Posterior vena cava (tissue), 2 donors: ENCODE measurements around the gene IGSF6. TPM values are rescaled to one million over a fixed set of nuclear protein-coding genes. Genes with fewer than 3 reads are reported as not detected.
"Not testable (repeated sequence)": the region's sequence is repeated elsewhere in the genome, so short reads cannot be mapped to it uniquely, and the experiment has no call there.

ENCODE experiments used
- DNase-seq: peaks from one replicate; pipeline ENCODE4 v3.0.0-alpha.2; 2020; ENCODE audit warnings: low spot score
- intact Hi-C, 2 donors: fragments of 100-400 bp; cut with DNase I; formaldehyde crosslinking; loops; one replicate each; pipeline versions ENCODE4 v1.14.1 to v1.14.2; 2022 to 2023
- total RNA-seq, 2 donors: library from RNA; stranded (reverse); fragmentation: NEBNext Ultra II Directional; extraction: Animal tissue kit (Norgen Biotek cat#: 25700); gene quantifications; one replicate each; pipeline ENCODE4 v1.2.1, GENCODE V29; 2021
- donor health status: DM: yes; HTN: yes; CAD: no.
- donor health status: DM: yes; HTN: yes; CAD: no.

The IGSF6 gene
- total RNA-seq, 2 donors from 2014 or later, result 4.3 to 8.4 TPM

DNA sequence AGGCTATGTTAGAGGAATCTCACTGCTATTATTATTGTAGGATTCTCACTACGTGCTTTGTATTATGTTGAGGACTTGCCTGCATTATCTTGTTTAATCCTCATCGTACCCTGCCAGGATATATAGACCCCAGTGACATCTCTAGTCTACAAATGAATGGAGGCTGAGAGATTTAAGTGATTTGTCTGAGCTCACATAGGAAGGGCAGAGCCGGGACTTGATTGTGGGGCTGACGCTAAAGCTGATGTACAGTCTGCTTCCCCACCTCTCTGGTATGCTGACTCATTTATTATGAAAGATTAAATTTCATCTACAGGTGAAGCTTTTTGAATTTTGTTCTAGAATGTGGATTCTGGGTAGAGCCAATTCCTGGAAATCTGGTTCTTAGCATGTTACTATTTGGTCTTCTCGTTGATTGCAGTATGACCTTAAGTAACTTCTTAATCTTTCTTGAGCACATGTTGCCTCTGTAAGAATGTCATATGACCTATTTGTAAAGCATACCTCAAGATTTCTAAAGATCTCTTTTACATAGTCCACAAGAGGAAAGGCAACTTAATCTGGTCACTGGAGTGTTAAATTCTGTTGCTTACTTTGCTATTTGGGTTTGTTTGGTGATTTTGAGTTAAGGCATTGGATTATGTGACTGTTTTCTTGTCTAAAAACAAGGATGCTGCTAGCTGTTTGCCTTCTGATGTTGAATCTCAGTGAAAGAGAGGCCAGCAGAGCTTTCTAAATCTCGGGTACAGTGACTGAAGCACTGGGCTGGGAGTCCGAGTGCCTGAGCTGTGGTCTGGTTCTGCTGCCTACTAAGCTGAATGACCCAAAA, 40.6 kb downstream of the IGSF6 start:
- no peak for DNase-seq
- intact Hi-C loops, result loop anchor here in 1 of 2 donors (5.0 kb wide), 1 partner anchor 349 kb away; no protein-coding TSS in a partner anchor

DNA sequence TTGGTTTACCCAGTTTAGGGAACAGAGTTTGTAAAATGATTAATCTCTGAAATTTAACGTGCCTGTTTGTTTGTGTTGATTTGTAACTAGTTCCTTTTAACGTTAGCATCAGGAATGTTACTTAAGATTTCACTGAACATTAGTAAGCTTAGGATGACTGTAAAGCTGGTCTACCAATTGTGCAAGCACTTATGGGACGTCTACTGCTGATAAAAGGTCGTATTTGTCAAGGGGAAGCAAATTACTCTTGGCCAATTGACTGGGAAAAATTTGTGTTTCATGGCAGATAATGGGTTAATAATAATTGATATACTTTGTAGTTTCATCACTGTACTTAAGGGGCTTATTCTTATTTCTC, 41.2 kb downstream of the IGSF6 start:
- intact Hi-C loops, result loop anchor here in 1 of 2 donors (5.0 kb wide), 1 partner anchor 349 kb away; no protein-coding TSS in a partner anchor
- DNase-seq, result no peak

DNA sequence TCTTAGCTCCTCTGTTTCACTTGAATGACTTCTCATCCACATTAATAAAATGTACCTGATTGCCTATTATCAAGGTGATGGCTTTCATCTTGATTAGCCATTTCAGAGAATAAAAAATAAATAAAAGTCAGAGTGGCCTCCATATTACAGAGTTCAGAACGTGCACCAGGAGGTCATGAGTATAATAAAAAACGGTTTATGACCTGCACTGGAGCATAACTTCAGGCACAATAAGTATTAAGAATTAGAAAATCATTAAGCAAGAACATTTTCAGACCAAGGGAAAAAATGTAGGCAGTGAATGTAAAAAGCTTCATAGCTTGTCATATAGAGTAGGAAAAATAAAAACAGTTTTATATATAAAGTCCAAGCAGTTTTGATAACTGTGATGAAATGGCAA, 41.6 kb downstream of the IGSF6 start:
- intact Hi-C loops, result loop anchor here in 1 of 2 donors (5.0 kb wide), 1 partner anchor 348 kb away; no protein-coding TSS in a partner anchor
- no peak for DNase-seq

- no peak for DNase-seq
- intact Hi-C loops, result loop anchor here in 1 of 2 donors (5.0 kb wide), 1 partner anchor 348 kb away; no protein-coding TSS in a partner anchor
These were observed 42.3 kb downstream of the IGSF6 start for GRCh38 chr16:21610006-21610544.

- intact Hi-C loops, result no loop called here
- DNase-seq, result no peak
These were observed 43.6 kb downstream of the IGSF6 start for GRCh38 chr16:21608639-21609328.

DNA sequence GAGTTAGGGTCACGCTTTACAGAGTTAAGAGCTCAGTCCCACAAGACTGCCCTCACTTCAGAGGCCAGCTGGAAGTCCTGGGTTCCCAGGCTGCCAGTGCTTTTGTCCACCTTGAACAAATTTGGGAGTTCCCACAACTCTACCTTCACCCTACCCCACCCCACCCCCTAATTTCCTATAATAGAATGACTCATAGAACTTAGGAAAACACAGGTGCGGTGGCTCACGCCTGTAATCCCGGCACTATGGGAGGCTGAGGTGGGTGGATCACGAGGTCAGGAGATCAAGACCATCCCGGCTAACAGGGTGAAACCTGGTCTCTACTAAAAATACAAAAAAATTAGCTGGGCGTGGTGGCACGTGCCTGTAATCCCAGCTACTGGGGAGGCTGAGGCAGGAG, 46.6 kb downstream of the IGSF6 start:
- intact Hi-C loops, result loop anchor here in 1 of 2 donors (1.0 kb wide), 1 partner anchor 18 kb away; no protein-coding TSS in a partner anchor
- DNase-seq, result not testable (repeated sequence)

DNA sequence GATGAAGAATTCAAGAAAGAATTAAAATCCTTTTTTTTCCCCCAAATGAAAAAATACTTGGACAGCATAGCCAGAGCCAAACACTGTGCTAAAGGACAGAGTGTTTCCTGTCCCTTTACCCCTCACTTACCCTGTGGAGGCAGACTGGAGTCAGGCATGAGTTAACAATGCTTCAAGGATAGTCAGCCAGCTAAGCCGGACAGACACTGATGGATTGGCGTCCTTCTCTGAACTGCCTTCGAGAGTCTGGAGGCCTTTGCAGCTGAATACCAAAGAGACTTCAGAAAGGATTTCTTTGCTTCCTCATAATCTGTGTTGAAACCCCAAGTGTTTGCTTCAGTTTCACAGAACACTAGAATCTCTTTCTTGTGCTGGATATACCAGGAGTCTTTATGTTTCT, 48.5 kb downstream of the IGSF6 start:
- intact Hi-C loops, result loop anchor here in 1 of 2 donors (5.0 kb wide), 1 partner anchor 33 kb away; no protein-coding TSS in a partner anchor
- DNase-seq, result no peak

GRCh38 chr16:21602785-21603184, 49.6 kb downstream of the IGSF6 start:
- no peak for DNase-seq
- intact Hi-C loops, result loop anchor here in 1 of 2 donors (5.0 kb wide), 1 partner anchor 35 kb away; no protein-coding TSS in a partner anchor

DNA sequence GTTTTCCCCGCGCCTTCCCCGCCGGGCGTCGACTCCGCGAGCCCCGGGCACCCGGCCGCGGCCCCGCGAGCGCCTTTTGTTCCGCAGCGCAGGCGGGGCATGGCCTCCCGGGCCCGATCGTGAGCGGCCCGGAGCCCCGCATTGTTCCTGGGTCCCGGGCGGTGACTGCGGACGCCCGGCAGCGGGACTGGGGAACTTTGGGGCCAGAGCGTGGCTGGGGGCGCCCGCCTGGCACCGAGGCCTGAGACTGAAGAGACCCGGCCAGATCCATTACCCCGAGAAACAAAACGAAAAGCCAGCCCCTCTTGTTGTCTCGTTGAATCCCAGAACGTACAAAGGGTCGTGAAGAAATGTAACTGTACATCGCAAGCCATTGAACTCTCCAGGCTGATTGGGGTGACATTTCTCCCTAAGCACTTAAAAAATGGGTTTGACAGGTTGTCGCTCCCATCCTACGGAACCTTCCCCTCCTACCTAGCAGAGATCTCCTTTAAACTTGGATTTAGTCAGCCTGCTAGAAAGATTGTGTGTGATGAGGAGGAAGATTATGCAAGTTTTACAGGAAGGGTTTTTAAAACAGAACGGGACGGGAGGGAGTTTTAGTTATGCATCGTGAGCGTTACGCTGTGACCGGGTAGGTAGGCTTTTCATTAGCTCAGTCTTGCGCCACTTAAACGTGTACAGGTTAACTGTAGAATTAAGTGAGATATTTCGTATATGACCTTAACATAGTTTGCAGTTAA, 52.2 kb downstream of the IGSF6 start:
- DNase-seq, result no peak
- intact Hi-C loops, result loop anchor here in 1 of 2 donors (5.0 kb wide), 1 partner anchor 37 kb away; no protein-coding TSS in a partner anchor

- DNase-seq, result peak; percentile 99
- intact Hi-C loops, result loop anchor here in 1 of 2 donors (5.0 kb wide), 1 partner anchor 38 kb away; no protein-coding TSS in a partner anchor
These were observed 53.0 kb downstream of the IGSF6 start, which contains the start of gene METTL9 for GRCh38 chr16:21599122-21600030. Gene METTL9, plus strand, starts transcription at chr16:21599577. Its CDS starts 157 bp downstream, at chr16:21599734.

GRCh38 chr16:21598701-21599121, 53.7 kb downstream of the IGSF6 start:
- intact Hi-C loops, result no loop called here
- DNase-seq, result no peak

DNA sequence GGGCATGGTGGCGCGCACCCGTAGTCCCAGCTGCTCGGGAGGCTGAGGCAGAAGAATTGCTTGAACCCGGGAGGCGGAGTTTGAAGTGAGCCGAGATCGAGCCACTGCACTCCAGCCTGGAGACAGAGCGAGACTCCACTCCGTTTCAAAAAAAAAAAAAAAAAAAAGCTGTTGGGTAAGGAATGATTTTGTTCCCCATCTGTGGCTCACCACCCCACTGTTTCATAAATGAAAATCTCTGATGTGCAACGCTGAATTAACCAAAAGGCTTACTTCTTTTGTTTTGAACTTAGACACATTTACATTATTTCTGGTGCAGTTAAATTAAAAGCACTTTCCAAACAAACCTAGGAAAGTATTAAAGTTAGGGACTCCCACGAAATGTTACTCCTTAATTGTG, 54.2 kb downstream of the IGSF6 start:
- intact Hi-C loops, result no loop called here
- DNase-seq, result no peak

- no peak for DNase-seq
- intact Hi-C loops, result no loop called here
These were observed 54.8 kb downstream of the IGSF6 start for GRCh38 chr16:21597561-21598030.

- intact Hi-C loops, result loop anchor here in 1 of 2 donors (5.0 kb wide), 1 partner anchor 114 kb away; no protein-coding TSS in a partner anchor
- DNase-seq, result no peak
These were observed 58.7 kb downstream of the IGSF6 start for GRCh38 chr16:21593530-21594289.

DNA sequence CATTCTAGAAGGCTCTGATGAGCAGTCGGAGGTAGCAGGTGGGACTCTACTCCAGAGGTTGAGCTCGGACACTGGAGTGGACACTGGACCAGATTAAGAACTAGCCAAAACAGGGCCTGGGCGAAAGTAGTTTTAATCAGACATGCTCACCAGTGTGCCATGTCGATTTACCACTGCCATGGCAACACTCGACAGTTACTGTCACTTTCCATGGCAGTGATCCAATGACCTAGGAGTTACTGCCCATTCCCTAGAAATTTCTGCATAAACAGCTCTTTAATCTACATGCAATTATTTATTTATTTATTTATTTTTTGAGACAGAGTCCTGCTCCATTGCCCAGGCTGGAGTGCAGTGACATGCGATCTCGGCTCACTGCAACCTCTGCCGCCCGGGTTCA, 60.2 kb downstream of the IGSF6 start:
- intact Hi-C loops, result loop anchor here in 1 of 2 donors (5.0 kb wide), 1 partner anchor 115 kb away; no protein-coding TSS in a partner anchor
- no peak for DNase-seq

GRCh38 chr16:21590796-21591195, 61.6 kb downstream of the IGSF6 start:
- intact Hi-C loops, result loop anchor here in 1 of 2 donors (5.0 kb wide), 1 partner anchor 117 kb away; no protein-coding TSS in a partner anchor
- no peak for DNase-seq

- DNase-seq, result no peak
- intact Hi-C loops, result loop anchor here in 1 of 2 donors (5.0 kb wide), 1 partner anchor 117 kb away; no protein-coding TSS in a partner anchor
These were observed 62.1 kb downstream of the IGSF6 start for GRCh38 chr16:21590287-21590686.
